CD14-positive monocyte (primary cell): Measurements from ENCODE around the gene N4BP2L2. TPM values are rescaled to one million over a fixed set of nuclear protein-coding genes. Genes with fewer than 3 reads are reported as not detected.
A peak's percentile ranks its signal among the peaks of the same experiment; 100 is the strongest.

Experiments used
- DNase-seq, 3 donors: peaks; one replicate each; pipeline ENCODE4 v3.0.0-alpha.2; 2011 to 2022
- H2AFZ ChIP-seq: 2 replicates; pipeline ENCODE4 v1.6.0; 2012; ENCODE audit warnings: mild to moderate bottlenecking, low read depth, low read length, inconsistent platforms; ENCODE audit not compliant: insufficient read depth, poor library complexity, severe bottlenecking
- H3K27ac ChIP-seq, 2 donors: 1 replicate in 1 of 2; 2 replicates in 1 of 2; pipeline ENCODE4 v1.5.1; 2012 to 2013; ENCODE audit warnings: low read length in 2 of 2, control low read depth in 1 of 2, inconsistent platforms in 1 of 2, low read depth in 1 of 2, mild to moderate bottlenecking in 1 of 2
- H3K27me3 ChIP-seq, 2 donors: one replicate each; pipeline versions ENCODE4 v1.6.0 to v1.6.1; 2011 to 2013; ENCODE audit warnings: low read length in 2 of 2; ENCODE audit not compliant: control insufficient read depth in 2 of 2, insufficient read depth in 2 of 2
- H3K36me3 ChIP-seq, 2 donors: replicated peaks in 1 of 2; 1 replicate in 1 of 2; 2 replicates in 1 of 2; pipeline versions ENCODE4 v1.5.1 to v1.6.1; 2012 to 2013; ENCODE audit warnings: low read length in 2 of 2, control low read depth in 1 of 2, inconsistent platforms in 1 of 2, mild to moderate bottlenecking in 1 of 2; ENCODE audit not compliant: insufficient read depth in 2 of 2, control insufficient read depth in 1 of 2
- H3K4me1 ChIP-seq, 2 donors: 1 replicate in 1 of 2; 2 replicates in 1 of 2; pipeline versions ENCODE4 v1.5.1 to v1.6.1; 2012 to 2013; ENCODE audit warnings: low read length in 2 of 2, control low read depth in 1 of 2, inconsistent platforms in 1 of 2, mild to moderate bottlenecking in 1 of 2, moderate library complexity in 1 of 2; ENCODE audit not compliant: insufficient read depth in 2 of 2, control insufficient read depth in 1 of 2
- H3K4me2 ChIP-seq: replicated peaks from 2 replicates; pipeline ENCODE3; 2012; ENCODE audit warnings: low read length, moderate library complexity, mild to moderate bottlenecking; ENCODE audit not compliant: poor library complexity, severe bottlenecking; ENCODE audit errors: extremely low read depth
- H3K4me3 ChIP-seq, 3 experiments: fragments of 200-600 bp in 1 of 3; sonication (generic) in 1 of 3; replicated peaks in 1 of 3; 1 replicate in 2 of 3; 2 replicates in 1 of 3; pipeline ENCODE4 v1.5.1; 2011 to 2013; ENCODE audit warnings: low read length in 3 of 3, mild to moderate bottlenecking in 3 of 3, control low read depth in 2 of 3, low read depth in 2 of 3, inconsistent platforms in 1 of 3, moderate library complexity in 1 of 3
- H3K79me2 ChIP-seq: 2 replicates; pipeline ENCODE4 v1.6.0; 2012; ENCODE audit warnings: mild to moderate bottlenecking, control low read depth, inconsistent platforms, low read length, moderate library complexity; ENCODE audit not compliant: insufficient read depth
- H3K9ac ChIP-seq: 2 replicates; pipeline ENCODE4 v1.6.0; 2017; ENCODE audit warnings: low read length, mild to moderate bottlenecking; ENCODE audit not compliant: insufficient read depth, poor library complexity, severe bottlenecking
- H3K9me3 ChIP-seq, 2 donors: replicated peaks in 1 of 2; 1 replicate in 1 of 2; 2 replicates in 1 of 2; pipeline versions ENCODE4 v1.5.1 to v1.6.1; 2012 to 2013; ENCODE audit warnings: low read length in 2 of 2, control low read depth in 1 of 2; ENCODE audit not compliant: control insufficient read depth in 1 of 2, insufficient read depth in 1 of 2
- H4K20me1 ChIP-seq: 2 replicates; pipeline ENCODE4 v1.6.0; 2012; ENCODE audit warnings: mild to moderate bottlenecking, low read length, control low read depth, moderate library complexity; ENCODE audit not compliant: insufficient read depth
- H3K27ac Mint-ChIP-seq, 7 donors: one replicate each; pipeline ENCODE4 v1.8.0; 2020; ENCODE audit warnings: mild to moderate bottlenecking in 7 of 7, mixed read lengths in 7 of 7, moderate library complexity in 6 of 7, inconsistent platforms in 2 of 7
- H3K27me3 Mint-ChIP-seq, 3 donors: one replicate each; pipeline ENCODE4 v1.8.0; 2021 to 2022; ENCODE audit warnings: low read depth in 3 of 3, mild to moderate bottlenecking in 3 of 3, mixed read lengths in 3 of 3, moderate library complexity in 3 of 3, inconsistent platforms in 1 of 3
- H3K36me3 Mint-ChIP-seq, 2 donors: one replicate each; pipeline ENCODE4 v1.8.0; 2020; ENCODE audit warnings: mixed read lengths in 2 of 2, inconsistent platforms in 1 of 2, mild to moderate bottlenecking in 1 of 2
- H3K4me1 Mint-ChIP-seq: one replicate; pipeline ENCODE4 v1.8.0; 2020; ENCODE audit warnings: mild to moderate bottlenecking, mixed read lengths
- H3K4me3 Mint-ChIP-seq, 2 donors: one replicate each; pipeline ENCODE4 v1.8.0; 2020; ENCODE audit warnings: mild to moderate bottlenecking in 2 of 2, mixed read lengths in 2 of 2, moderate library complexity in 1 of 2
- H3K9me3 Mint-ChIP-seq, 7 donors: one replicate each; pipeline ENCODE4 v1.8.0; 2020 to 2022; ENCODE audit warnings: mixed read lengths in 7 of 7, mild to moderate bottlenecking in 6 of 7, moderate library complexity in 6 of 7, inconsistent platforms in 2 of 7
- WGBS: methylation state at CpG from one replicate; pipeline ENCODE4 v1.1.5; 2013; ENCODE audit warnings: missing lambda C conversion rate; ENCODE audit not compliant: insufficient coverage; 5-methylcytosine and 5-hydroxymethylcytosine counted together
- intact Hi-C, 2 donors: fragments of 100-400 bp; cut with micrococcal nuclease; formaldehyde crosslinking; loops; one replicate each; pipeline versions ENCODE4 v1.15.0 to v1.15.1; 2023
- polyA plus RNA-seq, 3 donors: library from polyadenylated mRNA; depleted of rRNA in 1 of 3; unstranded in 2 of 3; stranded (reverse) in 1 of 3; fragments of 300-500 nt in 2 of 3; fragments of >200 nt in 1 of 3; fragmentation: Illumina TruSeq in 2 of 3; gene quantifications; 1 replicate in 2 of 3; 2 replicates in 1 of 3; pipeline ENCODE4 v1.2.3, GENCODE V29; 2012 to 2021
- TF ChIP-seq, protein P1 (sequence below): fragments of 200-600 bp; IDR thresholded peaks from one replicate; pipeline ENCODE4 v1.8.0; 2022; ENCODE audit warnings: antibody characterized with exemption, mild to moderate bottlenecking

The N4BP2L2 gene
- polyA plus RNA-seq, 3 donors: 94.2 to 105 (median 96.4) TPM

DNA sequence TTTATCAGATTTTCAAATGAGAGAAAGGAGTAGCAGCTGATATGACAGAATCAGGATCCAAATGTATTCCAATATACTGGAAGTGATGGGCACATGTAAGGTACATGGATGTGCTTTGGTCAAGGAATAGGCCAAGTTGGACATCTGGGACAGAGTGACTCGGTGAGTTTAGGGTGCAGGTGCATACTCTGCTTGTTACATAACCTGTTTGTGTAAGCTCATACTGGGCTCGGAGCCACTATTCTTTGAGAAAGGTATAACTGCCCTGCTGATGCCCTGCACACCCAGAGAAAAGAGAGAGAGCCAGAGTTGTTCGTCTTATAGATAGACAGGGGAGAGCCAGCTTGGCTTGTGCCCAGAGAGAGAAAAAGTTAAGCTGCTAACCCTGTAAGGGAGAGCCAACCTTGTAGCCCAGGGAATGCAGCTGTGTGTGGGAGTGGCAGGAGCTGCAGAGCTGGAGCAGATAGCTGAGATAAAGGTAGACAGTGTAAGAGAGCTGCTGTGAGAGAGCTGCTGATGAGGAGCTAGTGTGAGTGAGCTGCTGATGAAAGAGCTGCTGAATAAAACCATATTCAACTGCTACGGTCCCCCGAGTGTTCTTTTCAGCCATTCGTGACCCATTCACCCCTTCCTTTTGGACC is 70.0 kb downstream of the N4BP2L2 start:
- H3K27ac Mint-ChIP-seq: peak overlapping the region in 1 of 7 donors; percentile 7
- H3K4me3 Mint-ChIP-seq: no peak overlapping the region
- H4K20me1 ChIP-seq: no peaks in the 10 kb centered on the region
- H3K36me3 ChIP-seq: no peaks in the 10 kb centered on the region
- no peak overlapping the region for H3K4me3 ChIP-seq
- H2AFZ ChIP-seq: no peak overlapping the region
- H3K27me3 ChIP-seq: no peaks in the 10 kb centered on the region
- H3K27ac ChIP-seq: no peak overlapping the region
- no peaks in the 10 kb centered on the region for H3K79me2 ChIP-seq
- intact Hi-C loops: no loop called here
- no peak overlapping the region for H3K9ac ChIP-seq
- H3K36me3 Mint-ChIP-seq: peaks cover 0 to 2% of the 10 kb centered on the region in 2 donors
- no peaks in the 10 kb centered on the region for H3K9me3 Mint-ChIP-seq
- 90% methylated on average over 4 of the region's 6 CpGs for WGBS
- no peaks in the 10 kb centered on the region for H3K9me3 ChIP-seq
- H3K4me2 ChIP-seq: no peak overlapping the region
- no peak for DNase-seq
- H3K4me1 ChIP-seq: peaks cover 0 to 6% of the 10 kb centered on the region in 2 donors
- peaks cover 0 to 5% (median 3%) of the 10 kb centered on the region in 3 donors for H3K27me3 Mint-ChIP-seq
- peaks cover 16% of the 10 kb centered on the region for H3K4me1 Mint-ChIP-seq
- TF ChIP-seq, protein P1, sequence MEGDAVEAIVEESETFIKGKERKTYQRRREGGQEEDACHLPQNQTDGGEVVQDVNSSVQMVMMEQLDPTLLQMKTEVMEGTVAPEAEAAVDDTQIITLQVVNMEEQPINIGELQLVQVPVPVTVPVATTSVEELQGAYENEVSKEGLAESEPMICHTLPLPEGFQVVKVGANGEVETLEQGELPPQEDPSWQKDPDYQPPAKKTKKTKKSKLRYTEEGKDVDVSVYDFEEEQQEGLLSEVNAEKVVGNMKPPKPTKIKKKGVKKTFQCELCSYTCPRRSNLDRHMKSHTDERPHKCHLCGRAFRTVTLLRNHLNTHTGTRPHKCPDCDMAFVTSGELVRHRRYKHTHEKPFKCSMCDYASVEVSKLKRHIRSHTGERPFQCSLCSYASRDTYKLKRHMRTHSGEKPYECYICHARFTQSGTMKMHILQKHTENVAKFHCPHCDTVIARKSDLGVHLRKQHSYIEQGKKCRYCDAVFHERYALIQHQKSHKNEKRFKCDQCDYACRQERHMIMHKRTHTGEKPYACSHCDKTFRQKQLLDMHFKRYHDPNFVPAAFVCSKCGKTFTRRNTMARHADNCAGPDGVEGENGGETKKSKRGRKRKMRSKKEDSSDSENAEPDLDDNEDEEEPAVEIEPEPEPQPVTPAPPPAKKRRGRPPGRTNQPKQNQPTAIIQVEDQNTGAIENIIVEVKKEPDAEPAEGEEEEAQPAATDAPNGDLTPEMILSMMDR: no peak

DNA sequence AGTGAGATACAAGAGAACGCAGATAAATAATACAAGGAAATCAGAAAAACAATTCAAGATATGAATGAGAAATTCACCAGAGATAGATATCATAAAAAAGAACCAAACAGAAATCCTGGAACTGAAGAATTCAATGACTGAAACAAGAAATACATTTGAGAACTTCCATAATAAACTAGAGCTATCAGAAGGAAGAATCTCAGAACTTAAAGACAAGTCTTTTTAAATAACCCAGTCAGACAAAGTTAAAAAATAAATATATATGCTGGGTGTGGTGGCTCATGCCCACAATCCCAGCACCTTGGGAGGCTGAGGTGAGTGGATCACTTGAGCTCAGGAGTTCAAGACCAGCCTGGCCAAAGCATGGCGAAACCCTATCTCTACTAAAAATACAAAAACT is 82.0 kb downstream of the N4BP2L2 start:
- no peaks in the 10 kb centered on the region for H3K36me3 ChIP-seq
- no peaks in the 10 kb centered on the region for H4K20me1 ChIP-seq
- no peak overlapping the region for H3K4me2 ChIP-seq
- Mint-ChIP-seq H3K27ac (no peak overlapping the region), H3K27me3 (no peaks in the 10 kb centered on the region), H3K4me3 (no peak overlapping the region), H3K9me3 (peaks cover 26 to 37% (median 34%) of the 10 kb centered on the region in 7 donors), H3K36me3 (peaks cover 20 to 22% of the 10 kb centered on the region in 2 donors), H3K4me1 (peaks cover 13% of the 10 kb centered on the region)
- no peak overlapping the region for H3K4me3 ChIP-seq
- H3K9ac ChIP-seq: no peak overlapping the region
- intact Hi-C loops: no loop called here
- TF ChIP-seq, protein P1: no peak
- no CpG with 5 or more reads among the region's 2 CpGs for WGBS
- DNase-seq: no peak
- H3K27me3 ChIP-seq: no peaks in the 10 kb centered on the region
- H3K9me3 ChIP-seq: peaks cover 20 to 21% of the 10 kb centered on the region in 2 donors
- no peak overlapping the region for H3K27ac ChIP-seq
- no peak overlapping the region for H2AFZ ChIP-seq
- peaks cover 11 to 14% of the 10 kb centered on the region in 2 donors for H3K4me1 ChIP-seq
- H3K79me2 ChIP-seq: no peaks in the 10 kb centered on the region
